Eye (tissue), 1 donor: ENCODE results near the gene TMEM117.
"Not testable (repeated sequence)": the region's sequence is repeated elsewhere in the genome, so short reads cannot be mapped to it uniquely, and the experiment has no call there.

Source experiments
- DNase-seq: peaks from one replicate; pipeline ENCODE4 v3.0.0-alpha.2; 2015

The TMEM117 gene

DNA sequence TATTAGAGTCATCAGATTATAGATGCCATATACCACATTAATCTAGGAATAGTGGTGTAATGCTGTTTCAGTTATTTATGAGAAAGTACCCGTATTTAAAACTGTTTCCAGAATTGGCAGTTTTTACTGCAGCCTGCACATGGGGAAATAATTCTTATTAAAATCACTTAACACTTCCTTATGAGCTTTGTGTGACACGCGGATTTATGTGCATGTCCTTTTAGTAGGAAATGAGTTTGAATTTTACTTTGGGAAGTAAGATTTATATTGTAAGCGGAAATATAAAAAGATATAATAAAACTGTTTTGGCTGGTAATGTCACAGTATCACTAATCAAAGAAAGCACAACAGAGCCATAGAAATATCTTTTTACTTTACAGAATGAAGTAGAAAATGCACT, 132.9 kb downstream of the TMEM117 start:
- DNase-seq = no peak

DNA sequence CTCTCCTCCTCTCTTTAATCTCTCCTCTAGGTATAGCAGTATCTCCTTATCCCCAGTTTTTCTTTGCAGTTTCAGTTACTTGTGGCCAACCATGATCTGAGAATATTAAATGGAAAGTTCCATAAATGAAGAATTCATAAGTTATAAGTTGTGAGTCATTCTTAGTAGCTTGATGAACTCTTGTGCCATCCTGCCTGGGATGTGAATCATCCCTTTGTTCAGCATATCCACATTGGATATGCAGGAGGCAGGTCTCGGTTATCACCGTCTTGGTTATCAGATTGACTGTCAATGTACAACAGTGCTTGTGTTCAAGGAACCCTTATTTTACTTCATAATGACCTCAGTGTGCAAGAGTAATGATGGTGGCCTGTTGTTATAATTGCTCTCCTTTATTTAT, 134.0 kb downstream of the TMEM117 start:
- no peak for DNase-seq

DNA sequence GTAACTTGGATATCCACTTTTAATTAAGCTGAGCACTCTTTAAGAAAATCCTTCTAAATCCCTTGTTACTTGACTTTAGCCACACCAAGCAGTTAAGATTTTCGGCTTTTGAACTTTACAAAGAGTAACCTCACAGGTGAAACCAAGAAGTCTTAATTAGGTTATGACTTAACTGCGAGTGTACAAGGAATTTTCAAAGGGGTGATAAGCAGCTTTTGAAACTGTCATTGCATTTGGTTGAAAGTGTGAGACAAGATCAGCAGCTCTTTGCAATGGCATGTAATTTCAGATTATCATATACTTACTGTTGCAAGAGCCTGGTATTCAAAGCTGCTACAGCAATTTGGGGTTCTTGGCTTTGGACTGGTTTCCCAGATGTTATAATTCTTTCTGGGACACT, 137.5 kb downstream of the TMEM117 start:
- no peak for DNase-seq

DNA sequence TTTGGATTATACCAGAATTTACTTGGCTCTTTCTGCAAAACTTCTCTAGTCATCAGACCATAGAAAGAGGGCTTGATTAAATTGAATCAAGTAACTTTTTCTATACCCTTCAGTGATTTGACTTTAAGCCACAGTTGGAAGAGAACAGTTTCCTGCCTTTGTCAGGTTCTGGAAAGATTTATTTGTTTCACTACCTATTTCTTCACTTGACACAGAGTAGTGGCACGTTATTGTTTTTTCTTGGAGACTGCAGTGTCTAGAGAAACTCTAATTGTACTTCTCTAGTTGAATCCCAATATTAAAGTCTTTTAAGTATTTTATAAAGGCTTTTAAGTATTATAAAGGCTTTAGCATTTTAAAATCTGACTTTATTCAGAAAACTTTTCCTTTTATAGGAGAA, 138.1 kb downstream of the TMEM117 start:
- no peak for DNase-seq

DNA sequence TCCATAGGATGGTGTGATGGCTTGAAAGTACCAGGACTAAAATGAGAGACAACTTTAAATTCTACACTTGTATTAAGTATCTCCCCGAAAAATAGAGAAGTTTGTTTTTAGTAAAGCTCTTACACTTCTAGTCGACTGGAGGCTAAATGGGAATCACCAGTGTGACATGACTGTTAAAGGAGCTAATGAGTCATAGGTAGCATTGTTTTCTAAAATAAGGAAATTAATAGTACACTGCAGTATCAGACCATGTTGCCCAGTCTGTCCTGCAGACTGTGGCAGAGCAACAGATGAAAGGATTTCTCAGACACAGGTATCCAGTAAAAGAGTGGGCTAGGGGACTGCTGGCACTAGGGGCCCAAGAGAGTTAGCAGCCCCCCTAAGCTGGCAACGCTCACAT, 140.1 kb downstream of the TMEM117 start:
- no peak for DNase-seq

DNA sequence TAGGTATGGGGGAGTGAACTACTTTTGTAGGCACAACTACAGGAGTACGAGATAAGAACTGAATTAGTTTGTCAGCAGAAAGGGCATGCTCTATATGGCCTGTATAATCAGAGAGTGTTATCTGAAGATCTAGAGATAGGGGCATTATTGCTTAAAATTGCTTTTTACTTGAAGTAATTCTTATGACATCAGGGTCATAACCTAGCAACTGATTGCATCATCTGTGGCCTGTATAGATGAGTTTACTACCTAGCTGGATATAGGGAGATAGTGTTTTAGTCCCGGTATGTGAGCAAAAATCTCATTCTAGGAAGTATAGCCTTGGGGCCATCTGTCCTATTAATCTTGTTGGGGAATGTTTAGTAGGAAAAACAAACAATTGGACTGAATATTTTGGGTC, 142.7 kb downstream of the TMEM117 start:
- DNase-seq = no peak

DNA sequence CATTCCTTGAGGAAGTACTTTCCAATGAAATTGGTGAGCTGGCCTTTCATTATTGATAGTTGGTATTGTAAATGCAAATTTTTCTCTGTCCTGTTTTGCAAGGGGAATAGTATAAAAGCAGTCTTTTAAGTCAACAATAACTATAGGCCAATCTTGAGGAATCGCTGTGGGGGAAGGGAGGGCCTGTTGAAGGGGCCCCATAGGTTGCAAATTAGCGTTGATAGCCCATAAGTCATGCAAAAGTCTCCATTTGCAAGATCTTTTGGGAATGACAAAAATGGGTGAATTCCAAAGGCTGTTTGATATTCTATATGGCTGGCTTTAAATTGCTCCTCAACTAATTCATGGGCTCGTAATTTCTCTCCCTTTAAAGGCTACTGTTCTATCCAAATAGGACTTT, 143.6 kb downstream of the TMEM117 start:
- no peak for DNase-seq

DNA sequence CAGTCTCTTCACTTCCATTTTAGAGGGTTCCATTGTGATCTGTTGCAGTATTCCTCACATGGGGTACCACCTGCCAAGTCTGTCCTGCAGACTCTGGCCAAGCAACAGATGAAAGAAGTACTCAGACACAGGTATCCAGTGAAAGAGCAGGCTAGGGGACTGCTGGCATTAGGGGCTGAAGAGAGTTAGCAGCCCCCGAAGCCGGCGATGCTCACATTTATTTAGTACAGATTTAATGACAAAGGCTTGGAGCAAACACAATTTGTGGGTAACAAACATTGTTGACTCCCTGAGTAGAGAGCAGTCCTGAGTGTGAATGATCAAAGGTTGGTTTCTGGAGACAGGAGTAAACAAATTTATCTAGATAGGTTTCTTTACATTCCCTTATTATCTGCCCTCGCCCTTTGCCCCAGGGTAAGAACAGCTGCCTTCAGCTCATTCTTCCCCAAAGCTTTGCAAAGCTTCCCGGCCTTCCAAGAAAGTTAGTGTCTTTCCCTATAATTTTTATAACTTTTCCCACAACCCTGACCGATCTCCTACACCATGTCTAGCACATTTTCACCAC, 144.8 kb downstream of the TMEM117 start:
- DNase-seq = no peak

DNA sequence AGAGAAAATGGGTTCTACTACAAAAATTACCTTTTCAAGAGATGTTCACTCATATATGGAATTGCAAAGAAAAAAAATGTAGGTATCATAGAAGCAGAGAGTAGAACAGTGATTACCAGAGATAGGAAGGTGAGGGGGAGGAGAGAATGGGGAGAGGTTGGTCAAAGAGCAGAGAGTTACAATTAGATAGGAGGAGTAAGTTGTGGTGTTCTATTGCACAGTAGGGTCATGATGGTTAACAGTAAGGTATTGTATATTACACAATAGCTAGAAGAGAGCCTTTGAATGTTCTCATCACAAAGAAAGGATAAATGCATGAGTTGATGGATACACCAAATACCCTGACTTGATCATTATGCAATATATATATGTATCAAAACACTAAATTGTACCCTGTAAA, 145.8 kb downstream of the TMEM117 start:
- no peak for DNase-seq

DNA sequence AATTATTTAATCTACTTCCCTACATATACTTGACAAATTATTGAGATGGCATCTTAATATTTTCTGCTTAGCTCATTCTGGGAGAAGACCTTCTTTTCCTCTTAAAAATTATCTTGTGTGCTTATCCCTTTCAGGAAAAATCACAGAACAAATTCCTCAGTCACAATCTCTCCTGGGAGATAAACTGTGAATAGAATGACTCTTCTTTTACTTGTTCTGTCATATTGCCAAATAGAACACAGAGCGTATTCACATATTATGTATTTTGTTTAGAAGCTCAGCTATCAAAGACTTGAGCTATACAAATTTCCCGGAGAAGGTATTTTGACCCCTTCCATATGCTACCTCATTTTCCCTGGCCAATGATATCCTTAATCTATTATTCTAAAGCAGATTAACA, 146.7 kb downstream of the TMEM117 start:
- no peak for DNase-seq

DNA sequence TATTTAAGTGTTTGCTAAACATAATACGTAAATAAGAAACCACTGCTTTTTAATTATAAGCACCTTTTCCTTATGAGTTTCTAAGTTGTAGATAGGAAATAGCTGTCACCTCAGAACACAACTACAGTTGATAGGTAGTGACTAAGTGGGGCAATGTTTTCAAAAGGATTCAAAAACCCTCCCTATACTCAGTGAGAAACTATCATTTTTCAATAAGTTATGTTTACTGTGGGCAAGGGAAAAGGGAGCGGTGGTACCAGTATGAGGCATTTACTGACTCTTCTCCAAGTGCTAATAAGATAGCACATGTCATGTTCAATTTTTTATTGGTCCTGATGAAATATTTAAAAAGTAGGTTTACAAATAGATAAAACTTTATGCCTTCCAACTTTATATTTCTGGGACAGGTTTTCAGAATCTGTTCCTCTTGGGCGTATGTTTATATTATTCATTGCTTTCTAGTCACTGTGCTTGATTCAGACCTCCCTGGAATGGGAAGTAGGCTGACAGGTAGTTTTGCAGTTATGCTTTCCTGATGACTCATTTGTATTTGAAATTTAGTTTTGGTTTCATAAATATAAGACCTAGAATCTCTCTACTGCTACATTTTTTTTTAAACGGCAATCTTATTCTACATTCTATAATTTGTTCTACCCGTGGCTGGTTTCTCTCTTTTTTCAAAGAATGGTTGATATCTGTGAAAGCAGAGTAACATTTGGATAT, 153.1 kb downstream of the TMEM117 start:
- no peak for DNase-seq

DNA sequence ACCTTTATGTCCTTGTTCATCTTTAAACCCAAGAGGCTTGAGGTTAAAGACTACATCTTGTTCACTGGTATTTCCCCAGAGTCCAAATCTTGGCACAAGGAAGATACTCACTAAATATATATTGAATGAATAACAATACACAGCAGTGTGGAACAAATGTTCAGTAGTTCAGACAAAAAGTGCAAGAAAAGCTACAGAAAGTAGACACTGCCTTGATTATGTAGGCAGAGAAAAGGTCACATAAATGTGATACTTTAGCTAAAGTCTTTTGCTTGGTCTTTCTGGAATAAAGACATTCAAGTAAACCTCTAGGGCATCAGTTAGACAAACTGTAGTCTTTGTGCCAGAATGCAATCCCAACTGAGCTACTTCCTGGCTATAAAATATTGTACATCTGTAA, 157.0 kb downstream of the TMEM117 start:
- DNase-seq = no peak

DNA sequence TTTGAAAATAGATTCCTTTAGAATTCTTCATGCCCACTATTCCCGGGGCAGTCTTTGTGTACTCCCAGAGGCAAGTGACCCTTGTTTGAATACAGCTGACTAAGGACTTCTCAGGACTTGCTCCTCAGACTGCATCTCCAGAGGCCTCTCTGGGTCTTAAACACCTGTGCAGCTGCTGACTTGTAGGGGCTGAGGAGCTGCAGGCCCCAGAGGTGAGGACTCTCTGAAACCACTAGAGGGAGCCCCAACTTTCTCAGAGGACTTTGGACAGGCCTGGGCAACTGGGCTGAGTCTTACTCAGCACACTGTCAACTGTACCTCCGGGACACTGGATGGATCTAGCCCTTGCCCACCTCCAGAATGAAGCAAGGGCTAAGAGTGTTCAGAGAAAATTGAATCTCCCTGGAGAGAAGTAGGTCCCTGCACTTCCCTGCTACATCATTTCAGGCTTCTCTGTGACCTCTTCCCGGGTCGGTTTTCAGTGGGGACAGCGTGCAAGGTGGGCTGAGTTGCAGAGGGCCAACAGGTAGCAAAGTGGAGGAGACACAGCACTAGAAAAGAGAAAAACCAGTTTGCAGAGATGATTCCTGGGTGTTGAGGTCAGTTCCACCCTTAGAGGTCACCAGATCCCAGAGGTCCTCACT, 164.6 kb downstream of the TMEM117 start:
- DNase-seq = peak; percentile 39

DNA sequence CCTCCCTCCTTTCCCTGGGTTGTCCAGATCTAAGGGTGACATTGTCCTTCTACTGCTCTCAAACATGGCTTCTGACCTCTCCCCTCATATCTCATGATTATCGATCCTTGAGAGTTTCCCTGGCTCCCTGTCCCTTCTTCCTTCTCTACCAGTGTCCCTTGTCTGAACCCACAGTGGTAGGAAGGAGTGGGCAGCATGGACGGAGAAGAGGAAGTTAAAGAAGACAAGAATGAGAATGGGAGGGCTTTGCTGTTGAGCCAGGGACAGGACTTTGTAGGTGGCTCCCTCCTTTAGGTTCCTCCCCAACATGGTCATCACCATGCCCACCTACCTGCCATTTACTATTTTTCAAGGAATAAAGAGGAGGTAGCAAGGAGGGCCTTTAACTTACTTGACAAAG, 166.7 kb downstream of the TMEM117 start:
- DNase-seq = no peak

DNA sequence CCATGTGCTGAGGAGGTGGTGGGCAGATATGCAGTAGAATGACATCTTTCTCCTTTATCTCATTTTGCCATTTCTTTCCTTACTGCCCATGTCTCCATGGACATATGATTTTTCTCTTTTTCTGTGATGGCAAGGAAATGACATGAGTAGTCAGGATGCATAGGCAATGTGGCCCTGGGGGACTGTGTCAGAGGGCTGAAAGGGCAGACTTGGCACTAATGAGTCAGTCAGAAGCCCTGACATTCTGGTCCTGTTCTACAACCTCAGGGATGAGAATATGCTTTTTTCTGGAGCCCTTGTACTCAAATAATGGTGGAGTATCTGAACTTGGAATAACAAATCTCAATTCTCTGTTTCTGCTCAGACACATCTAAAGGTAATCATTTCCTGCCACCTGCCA, 167.8 kb downstream of the TMEM117 start:
- DNase-seq = peak; percentile 23

DNA sequence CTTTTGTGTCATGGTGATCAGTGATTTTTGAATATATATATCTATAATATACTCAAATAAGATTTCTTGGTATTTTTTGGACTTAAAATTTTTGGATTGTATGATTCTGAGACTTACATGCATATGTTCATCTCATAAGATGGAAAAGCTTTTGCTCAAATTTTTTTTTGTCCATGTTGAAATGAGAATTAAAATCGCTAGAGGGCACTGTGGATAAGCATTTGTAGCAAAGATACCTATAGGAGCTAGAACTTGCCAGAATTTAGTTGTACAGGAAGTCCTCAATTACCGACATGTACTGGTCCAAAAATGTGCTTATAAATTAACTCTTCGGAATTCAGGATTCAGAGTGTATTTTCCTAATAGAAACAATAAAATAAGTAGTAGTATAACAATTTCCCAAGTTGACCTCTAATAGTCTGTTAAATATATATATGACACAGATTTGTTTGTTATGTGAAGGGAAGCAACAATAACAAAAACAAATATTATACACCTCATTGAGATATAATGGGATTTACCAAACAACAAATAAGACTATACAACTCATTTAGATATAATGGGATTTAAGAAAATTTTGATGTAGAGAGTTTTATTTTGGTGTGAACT, 179.6 kb downstream of the TMEM117 start:
- peak; percentile 89 for DNase-seq

DNA sequence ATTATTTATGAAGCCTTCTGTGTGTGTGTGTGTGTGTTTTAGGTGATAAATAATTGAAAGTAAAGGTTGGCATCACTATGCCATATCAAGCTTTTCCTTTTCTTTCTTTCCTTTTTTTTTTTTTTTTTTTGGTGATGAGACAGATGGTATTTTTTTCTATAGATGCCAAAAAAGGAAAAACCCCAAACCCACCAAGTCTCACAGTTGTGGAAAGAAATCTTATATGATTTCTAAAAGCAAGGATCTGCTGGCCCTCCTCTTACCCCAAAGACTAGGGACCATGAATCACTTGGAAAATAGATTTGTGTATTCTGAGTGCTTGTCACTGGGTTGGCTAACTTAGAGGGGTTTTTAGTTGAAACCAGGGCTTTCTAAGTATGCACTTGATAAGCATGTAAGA, 181.3 kb downstream of the TMEM117 start:
- DNase-seq = no peak

DNA sequence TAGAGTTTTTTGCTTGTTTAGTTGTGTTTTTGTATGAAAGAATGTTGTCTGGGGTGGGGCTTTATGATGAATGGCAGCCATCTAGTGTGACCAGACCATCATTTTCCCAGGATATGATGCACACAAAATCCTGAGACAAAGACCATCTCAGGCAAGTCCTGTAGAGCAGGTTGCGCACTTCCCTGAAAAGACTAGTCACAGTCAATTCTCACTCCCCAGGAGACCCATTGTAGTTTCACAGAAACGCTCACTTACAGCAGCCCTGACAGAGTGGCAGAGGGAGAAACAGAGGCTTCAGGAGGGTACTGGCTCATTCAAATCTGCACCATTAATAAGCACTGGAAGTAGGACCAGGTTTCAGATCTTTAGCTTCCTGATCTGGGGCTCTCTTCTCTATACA, 183.2 kb downstream of the TMEM117 start:
- DNase-seq = no peak

DNA sequence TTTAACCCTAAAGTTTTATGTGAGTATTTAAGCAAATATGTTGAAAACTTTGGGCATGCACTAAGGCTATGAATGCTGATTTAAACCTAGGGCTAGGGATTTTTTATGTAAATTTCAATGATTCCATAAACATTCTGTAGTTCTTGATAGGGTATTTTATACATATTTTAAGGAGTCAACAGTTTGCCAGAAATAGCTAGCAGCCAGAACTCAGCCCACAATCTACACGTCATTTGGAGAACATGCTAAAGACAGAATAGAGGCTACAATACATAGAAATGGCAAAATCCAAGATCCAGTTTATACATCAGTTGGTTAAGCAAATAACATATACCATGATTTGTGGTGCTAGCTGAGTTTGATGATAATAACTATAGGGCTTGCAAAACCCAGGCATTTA, 184.7 kb downstream of the TMEM117 start:
- no peak for DNase-seq

DNA sequence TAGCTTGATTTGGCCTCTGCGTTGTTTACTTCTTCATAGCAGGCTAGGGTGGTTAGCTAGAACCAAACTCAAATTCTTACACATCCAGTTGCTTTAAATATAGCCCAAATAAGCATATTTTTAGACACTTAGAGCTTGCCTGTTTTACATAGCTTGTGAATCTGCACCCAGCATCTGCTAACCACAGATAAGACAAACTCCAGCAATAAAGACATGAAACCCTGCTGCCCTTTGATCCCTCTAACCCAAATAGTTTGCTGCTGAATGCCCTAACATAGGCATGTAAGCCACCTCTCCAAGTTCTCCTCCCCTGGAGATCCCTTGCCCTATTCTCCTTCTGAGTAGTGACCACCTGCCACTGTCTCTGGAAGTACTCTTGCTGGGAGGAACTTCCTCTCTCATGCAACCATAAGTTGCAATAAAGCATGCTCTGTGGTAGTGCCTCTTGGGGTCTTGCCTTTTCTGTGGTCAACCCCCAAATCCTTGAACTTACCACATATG, 185.6 kb downstream of the TMEM117 start:
- DNase-seq = no peak

DNA sequence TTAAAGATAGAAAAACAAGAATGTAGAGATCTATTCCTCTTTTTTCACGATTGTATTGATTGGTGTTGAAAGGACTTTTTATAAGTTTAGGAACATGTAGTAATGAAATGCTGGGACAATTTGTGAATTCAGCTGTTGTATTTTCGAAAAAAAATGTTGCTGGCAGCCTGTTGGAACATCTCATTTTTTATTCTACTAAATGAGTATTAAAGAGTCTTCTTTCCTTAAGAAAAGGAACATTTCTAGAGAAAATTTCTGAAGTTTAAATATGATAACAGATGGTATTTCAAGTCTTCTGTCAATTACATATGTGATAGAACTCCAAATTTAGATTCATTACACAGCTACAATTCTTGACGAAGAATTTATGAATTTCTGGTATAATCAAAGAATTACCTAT, 189.6 kb downstream of the TMEM117 start:
- DNase-seq = no peak

DNA sequence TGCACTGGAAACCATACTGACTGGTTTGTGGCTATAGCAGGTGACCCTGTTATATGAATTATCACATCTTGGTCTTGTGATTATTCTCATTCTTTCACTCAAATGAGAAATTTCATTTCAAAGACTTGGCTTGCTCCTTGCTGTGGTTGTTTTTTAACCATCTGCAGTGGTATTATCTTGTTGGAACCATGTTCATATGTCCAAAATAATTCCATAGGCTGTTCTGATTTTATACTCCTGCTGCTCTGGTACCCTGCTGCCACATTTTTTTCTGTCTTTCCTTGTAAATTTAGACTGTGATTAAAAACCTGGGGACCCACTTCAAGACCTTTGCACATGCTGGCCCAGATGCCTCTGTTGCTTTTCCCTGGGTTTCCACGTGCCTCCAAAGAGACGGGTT, 190.2 kb downstream of the TMEM117 start:
- no peak for DNase-seq

DNA sequence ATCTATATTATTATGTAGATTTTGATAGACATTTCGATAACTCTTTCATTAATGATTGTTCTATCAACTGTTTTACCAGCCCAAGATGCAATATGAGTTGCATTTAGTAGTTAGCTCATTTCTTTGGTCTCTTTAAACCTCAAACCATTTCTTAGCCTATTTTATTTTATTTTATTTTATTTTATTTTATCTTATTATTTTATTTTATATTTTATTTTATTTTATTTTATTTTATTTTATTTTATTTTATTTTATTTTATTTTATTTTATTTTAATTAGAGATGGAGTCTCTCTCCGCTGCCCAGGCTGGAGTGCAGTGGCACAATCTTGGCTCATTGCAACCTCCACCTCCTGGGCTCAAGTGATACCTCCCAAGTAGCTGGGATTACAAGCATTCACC, 191.0 kb downstream of the TMEM117 start:
- not testable (repeated sequence) for DNase-seq

DNA sequence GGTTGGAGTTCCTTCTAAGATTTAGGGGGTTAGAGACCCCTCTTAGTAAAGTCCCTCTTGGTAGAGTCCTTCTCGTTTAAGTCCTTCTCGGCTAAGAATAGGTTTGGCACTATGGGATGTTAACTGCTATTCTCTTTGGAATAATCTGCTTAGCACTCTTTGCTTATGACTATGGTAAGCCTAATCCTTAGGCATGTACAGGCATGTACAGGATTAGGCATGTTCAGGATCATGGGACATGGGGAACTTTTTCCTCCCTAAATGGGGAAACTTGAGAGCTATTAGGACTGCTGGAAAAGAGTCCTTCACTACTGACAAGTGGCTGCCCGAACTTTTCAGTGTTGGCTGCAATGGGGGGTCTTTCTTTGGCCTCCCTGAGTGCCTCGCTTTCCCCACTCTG, 193.3 kb downstream of the TMEM117 start:
- DNase-seq = no peak
